IMR-90 (cell line): ENCODE results near the gene SPECC1L. TPM values are rescaled to one million over a fixed set of nuclear protein-coding genes. Genes with fewer than 3 reads are reported as not detected.
A peak's percentile ranks its signal among the peaks of the same experiment; 100 is the strongest.

ENCODE experiments used
- ATAC-seq: fragments of 200-7000 bp; cut with Tn5 transposase; 2 replicates; pipeline ENCODE4 v1.9.1; 2020; ENCODE audit warnings: low read depth, mild to moderate bottlenecking, moderate library complexity
- BruUV-seq: library from RNA; stranded (reverse); fragments of 400-500 nt; replicated peaks from 2 replicates; lab custom pipeline; 2021; lab: Mats Ljungman, UMichigan
- CTCF ChIA-PET: fragments of 300-600 bp; formaldehyde crosslinking; extraction: SDS; loops from one replicate; lab custom pipeline; 2021; ENCODE audit warnings: antibody characterized with exemption; lab: Yijun Ruan, JAX
- POLR2A ChIA-PET: fragments of 300-600 bp; sonication (Branson Sonifier 250); formaldehyde crosslinking; loops from one replicate; lab custom pipeline; 2022; ENCODE audit warnings: antibody characterized with exemption; ENCODE audit not compliant: unreplicated experiment; lab: Charles Lee
- DNase-seq: peaks from one replicate; pipeline ENCODE4 v3.0.0; 2013
- H2AFZ ChIP-seq: replicated peaks from 2 replicates; pipeline ENCODE3; 2013; ENCODE audit warnings: low read length, mild to moderate bottlenecking; ENCODE audit not compliant: poor library complexity
- H2AK5ac ChIP-seq: 2 replicates; pipeline ENCODE4 v1.6.1; 2013; ENCODE audit warnings: low read depth, low read length, inconsistent platforms
- H2AK9ac ChIP-seq: replicated peaks from 2 replicates; pipeline ENCODE3; 2013; ENCODE audit warnings: mild to moderate bottlenecking, low read depth, low read length, moderate library complexity; ENCODE audit not compliant: poor library complexity
- H2BK120ac ChIP-seq: 2 replicates; pipeline ENCODE4 v1.6.1; 2013; ENCODE audit warnings: low read depth, low read length, inconsistent platforms
- H2BK15ac ChIP-seq: 3 replicates; pipeline ENCODE4 v1.6.1; 2013; ENCODE audit warnings: low read depth, low read length, inconsistent platforms
- H2BK20ac ChIP-seq: 2 replicates; pipeline ENCODE4 v1.6.1; 2013; ENCODE audit warnings: low read depth, mild to moderate bottlenecking, inconsistent platforms, low read length, moderate library complexity
- H2BK5ac ChIP-seq: 2 replicates; pipeline ENCODE4 v1.6.1; 2013; ENCODE audit warnings: mild to moderate bottlenecking, low read depth, low read length, inconsistent platforms; ENCODE audit not compliant: poor library complexity, severe bottlenecking
- H3K14ac ChIP-seq: replicated peaks from 2 replicates; pipeline ENCODE4 v1.6.1; 2013; ENCODE audit warnings: low read depth, low read length, inconsistent platforms
- H3K18ac ChIP-seq: 2 replicates; pipeline ENCODE4 v1.6.1; 2013; ENCODE audit warnings: low read depth, low read length, control low read depth
- H3K23ac ChIP-seq: 2 replicates; pipeline ENCODE4 v1.6.1; 2013; ENCODE audit warnings: low read depth, low read length, inconsistent platforms
- H3K27ac ChIP-seq: 2 replicates; pipeline ENCODE4 v1.5.1; 2013; ENCODE audit warnings: mild to moderate bottlenecking, control low read depth, low read length; ENCODE audit not compliant: insufficient read depth
- H3K27me3 ChIP-seq: 2 replicates; pipeline ENCODE4 v1.6.1; 2013; ENCODE audit warnings: low read length; ENCODE audit not compliant: control insufficient read depth, insufficient read depth
- H3K36me3 ChIP-seq: 2 replicates; pipeline ENCODE4 v1.6.1; 2013; ENCODE audit warnings: low read length, mixed read lengths; ENCODE audit not compliant: control insufficient read depth, insufficient read depth
- H3K4ac ChIP-seq: 2 replicates; pipeline ENCODE4 v1.6.1; 2013; ENCODE audit warnings: low read depth, low read length, inconsistent platforms
- H3K4me1 ChIP-seq: 2 replicates; pipeline ENCODE4 v1.6.1; 2013; ENCODE audit warnings: low read length, mixed read lengths; ENCODE audit not compliant: control insufficient read depth, insufficient read depth
- H3K4me2 ChIP-seq: 2 replicates; pipeline ENCODE4 v1.6.1; 2013; ENCODE audit warnings: low read depth, mild to moderate bottlenecking, control low read depth, low read length, moderate library complexity
- H3K4me3 ChIP-seq: 2 replicates; pipeline ENCODE4 v1.5.1; 2013; ENCODE audit warnings: low read depth, mild to moderate bottlenecking, control low read depth, low read length, moderate library complexity; ENCODE audit not compliant: insufficient read depth
- H3K56ac ChIP-seq: 2 replicates; pipeline ENCODE4 v1.6.1; 2013; ENCODE audit warnings: low read length, inconsistent platforms; ENCODE audit not compliant: insufficient read depth; ENCODE audit errors: extremely low read depth
- H3K79me1 ChIP-seq, 2 experiments: 2 replicates each; pipeline ENCODE4 v1.6.1; 2013; ENCODE audit warnings: low read length in 2 of 2, inconsistent platforms in 1 of 2, low read depth in 1 of 2
- H3K9ac ChIP-seq: 2 replicates; pipeline ENCODE4 v1.6.1; 2013; ENCODE audit warnings: low read depth, low read length, control low read depth
- H3K9me1 ChIP-seq: 2 replicates; pipeline ENCODE4 v1.6.1; 2013; ENCODE audit warnings: low read length, inconsistent platforms; ENCODE audit not compliant: insufficient read depth
- H3K9me3 ChIP-seq: 2 replicates; pipeline ENCODE4 v1.6.1; 2013; ENCODE audit warnings: low read length; ENCODE audit not compliant: control insufficient read depth, insufficient read depth
- H4K20me1 ChIP-seq: 2 replicates; pipeline ENCODE4 v1.6.1; 2013; ENCODE audit warnings: low read length, inconsistent platforms; ENCODE audit not compliant: insufficient read depth
- H4K5ac ChIP-seq: 2 replicates; pipeline ENCODE4 v1.6.1; 2013; ENCODE audit warnings: mild to moderate bottlenecking, low read depth, low read length, control low read depth
- H4K8ac ChIP-seq, 2 experiments: 2 replicates each; pipeline ENCODE4 v1.6.1; 2013; ENCODE audit warnings: low read depth in 2 of 2, low read length in 2 of 2, control low read depth in 1 of 2, inconsistent platforms in 1 of 2
- H4K91ac ChIP-seq: 2 replicates; pipeline ENCODE4 v1.6.1; 2013; ENCODE audit warnings: low read depth, low read length, inconsistent platforms; ENCODE audit not compliant: insufficient read depth
- BHLHE40 ChIP-seq: fragments of 150-350 bp; IDR thresholded peaks from 2 replicates; pipeline ENCODE4 v1.6.1; 2016; ENCODE audit warnings: mild to moderate bottlenecking, low read depth, low read length
- CHD1 ChIP-seq: IDR thresholded peaks from 2 replicates; pipeline ENCODE4 v1.6.1; 2012; ENCODE audit warnings: low read depth, low read length, improper control_type of control experiment
- MAFK ChIP-seq: IDR thresholded peaks from 2 replicates; pipeline ENCODE4 v1.6.1; 2012; ENCODE audit warnings: low read depth, low read length, improper control_type of control experiment
- MAZ ChIP-seq: IDR thresholded peaks from 2 replicates; pipeline ENCODE4 v1.6.1; 2012; ENCODE audit warnings: low read depth, mild to moderate bottlenecking, low read length, improper control_type of control experiment, moderate library complexity, borderline replicate concordance
- NFE2L2 ChIP-seq: fragments of 150-350 bp; IDR thresholded peaks from 2 replicates; pipeline ENCODE4 v1.6.1; 2016; ENCODE audit warnings: low read depth, mild to moderate bottlenecking, low read length
- RCOR1 ChIP-seq: IDR thresholded peaks from 2 replicates; pipeline ENCODE4 v1.6.1; 2012; ENCODE audit warnings: mild to moderate bottlenecking, low read length, improper control_type of control experiment; ENCODE audit not compliant: insufficient replicate concordance
- RFX5 ChIP-seq: IDR thresholded peaks from 2 replicates; pipeline ENCODE4 v1.8.0; 2012; ENCODE audit warnings: low read depth, mild to moderate bottlenecking, low read length, moderate library complexity
- WGBS, 2 experiments: methylation state at CpG; one replicate each; pipeline versions ENCODE4 v1.1.5 to v1.1.7; 2013; ENCODE audit warnings: missing lambda C conversion rate in 2 of 2; ENCODE audit not compliant: insufficient read length in 1 of 2; ENCODE audit errors: extremely low coverage in 2 of 2; 5-methylcytosine and 5-hydroxymethylcytosine counted together
- dilution Hi-C: fragments of 300-500 bp; cut with HindIII; formaldehyde crosslinking; loops from one replicate; pipeline ENCODE4 v1.14.3; 2018; ENCODE audit warnings: low sequenced_read_pairs; ENCODE audit not compliant: unreplicated experiment
- in situ Hi-C: fragments of 300-500 bp; cut with MboI; formaldehyde crosslinking; loops from 3 replicates; pipeline ENCODE4 v1.14.3; 2019; ENCODE audit warnings: low sequenced_read_pairs, inconsistent platforms, mixed read lengths
- intact Hi-C: fragments of 100-400 bp; cut with micrococcal nuclease; formaldehyde crosslinking; loops from 2 replicates; pipeline ENCODE4 v1.10.0; 2022
- polyA plus RNA-seq, 3 experiments: library from polyadenylated mRNA; depleted of rRNA; stranded (reverse); fragments of >200 nt; gene quantifications; 2 replicates each; pipeline ENCODE4 v1.2.3, GENCODE V29; 2012; ENCODE audit warnings: low replicate concordance in 1 of 3
- total RNA-seq: library from RNA; depleted of rRNA; stranded (reverse); fragments of >200 nt; gene quantifications from 2 replicates; pipeline ENCODE4 v1.2.3, GENCODE V29; 2012

The SPECC1L gene
- total and polyA plus RNA-seq, 2 of the 4 experiments (the other 2 are of a cell fraction): 18.7 to 44.1 TPM

DNA sequence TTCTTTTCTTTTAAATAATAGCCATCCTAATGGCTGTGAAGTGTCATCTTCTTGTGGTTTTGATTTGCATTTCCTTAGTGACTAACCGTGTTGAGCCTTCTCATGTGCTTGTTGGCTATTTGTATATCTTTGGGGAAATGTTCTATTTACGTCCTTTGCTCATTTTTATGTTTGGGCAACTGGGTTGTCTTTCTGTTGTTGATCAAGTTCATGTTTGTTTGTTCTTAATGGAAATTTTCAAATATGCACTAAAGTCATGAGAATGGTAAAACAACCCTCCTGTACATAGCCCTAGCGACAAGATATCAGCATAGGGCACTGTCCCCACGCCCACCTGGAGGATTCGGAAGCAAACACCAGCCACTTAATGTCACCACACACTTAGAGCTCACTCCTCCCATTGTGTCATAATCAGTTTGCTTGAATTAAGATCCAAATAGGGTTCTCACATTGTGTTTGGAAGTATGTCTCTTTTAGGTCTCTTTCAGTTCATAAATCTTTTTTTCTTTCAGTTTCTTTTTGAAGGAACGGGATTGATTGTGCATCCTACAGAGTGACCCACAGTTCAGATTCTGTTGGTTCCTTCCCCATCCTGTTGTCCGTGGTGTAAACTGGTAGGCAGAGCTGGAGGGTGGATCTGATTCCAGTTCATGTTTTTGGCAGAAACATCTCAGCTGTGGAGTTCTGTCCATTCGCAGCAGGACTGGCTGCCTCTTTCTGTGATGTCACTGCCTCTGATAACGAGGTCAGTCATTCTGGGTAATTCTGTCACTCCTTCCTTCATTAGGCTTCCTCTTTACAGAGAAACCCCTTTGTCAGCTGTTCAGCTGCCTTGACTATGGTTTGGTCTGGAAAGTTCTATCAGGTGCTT, 130.3 kb downstream of the SPECC1L start:
- peak overlapping the region; percentile 43 for H2BK15ac ChIP-seq
- ATAC-seq (peak; percentile 18; the same call in 1 of the 2 replicates), DNase-seq (peak; percentile 45)
- BruUV-seq: no TSS peak
- peak overlapping the region; percentile 58 for H2BK20ac ChIP-seq
- no peak overlapping the region for H3K56ac ChIP-seq
- peaks cover 4% of the 10 kb centered on the region for H4K20me1 ChIP-seq
- peak overlapping the region; percentile 78 for H2BK120ac ChIP-seq
- peaks cover 33% of the 10 kb centered on the region for H3K4me1 ChIP-seq
- H3K36me3 ChIP-seq: peaks cover 12% of the 10 kb centered on the region
- H3K14ac ChIP-seq: peak overlapping the region; percentile 72
- no peaks in the 10 kb centered on the region for H3K9me3 ChIP-seq
- H2BK5ac ChIP-seq: peak overlapping the region; percentile 7
- peak overlapping the region; percentile 32; the same call in 1 of the 2 replicates for H3K18ac ChIP-seq
- peak overlapping the region; percentile 21 for H3K23ac ChIP-seq
- no peak overlapping the region for H3K9ac ChIP-seq
- ChIA-PET POLR2A (no interaction called here), CTCF (interaction anchor here (0.5 to 0.6 kb wide), 2 partner anchors 47 to 49 kb away, joined by 3 read pairs; no protein-coding TSS in a partner anchor)
- peak overlapping the region; percentile 52 for H3K4me2 ChIP-seq
- H3K79me1 ChIP-seq: peaks cover 19 to 79% of the 10 kb centered on the region in 2 experiments
- H3K27ac ChIP-seq: no peak overlapping the region
- H3K4me3 ChIP-seq: no peak overlapping the region
- H4K91ac ChIP-seq: peak overlapping the region; percentile 6
- no peaks in the 10 kb centered on the region for H3K27me3 ChIP-seq
- dilution Hi-C loops (no loop called here), in situ Hi-C loops (no loop called here), intact Hi-C loops (no loop called here)
- H3K9me1 ChIP-seq: peaks cover 49% of the 10 kb centered on the region
- H4K5ac ChIP-seq: peak overlapping the region; percentile 3; the same call in 1 of the 2 replicates
- H4K8ac ChIP-seq: peak overlapping the region; percentile 9 to 56; a peak in 1 of 4 replicates
- H2AK5ac ChIP-seq: peak overlapping the region; percentile 86
- H3K4ac ChIP-seq: peak overlapping the region; percentile 89
- WGBS, 2 experiments: no CpG with 5 or more reads among the region's 9 CpGs
- TF ChIP-seq MAFK (no peak), CHD1 (no peak), RFX5 (no peak), RCOR1 (no peak), BHLHE40 (peak; percentile 65; the same call in 1 of the 2 replicates), MAZ (no peak), NFE2L2 (no peak)
- H2AFZ ChIP-seq: no peak overlapping the region
- H2AK9ac ChIP-seq: no peak overlapping the region
